HG03575 (cell line): ENCODE results near the gene SIT1.
A peak's percentile ranks its signal among the peaks of the same experiment; 100 is the strongest.
"Not testable (repeated sequence)": the region's sequence is repeated elsewhere in the genome, so short reads cannot be mapped to it uniquely, and the experiment has no call there.

Experiments
- ATAC-seq: cut with Tn5 transposase; IDR thresholded peaks from one replicate; pipeline ENCODE4 v1.9.1; 2021; ENCODE audit not compliant: unreplicated experiment, insufficient number of reproducible peaks, low FRiP score; ENCODE audit errors: extremely low read depth

SIT1 gene

GRCh38 chr9:35615981-35616680, 34.6 kb downstream of the SIT1 start:
- no peak for ATAC-seq

- no peak for ATAC-seq
Observed at GRCh38 chr9:35612843-35613242, 37.9 kb downstream of the SIT1 start.

GRCh38 chr9:35612066-35612465, 38.7 kb downstream of the SIT1 start:
- not testable (repeated sequence) for ATAC-seq

GRCh38 chr9:35611230-35611797, 39.4 kb downstream of the SIT1 start:
- no peak for ATAC-seq

DNA sequence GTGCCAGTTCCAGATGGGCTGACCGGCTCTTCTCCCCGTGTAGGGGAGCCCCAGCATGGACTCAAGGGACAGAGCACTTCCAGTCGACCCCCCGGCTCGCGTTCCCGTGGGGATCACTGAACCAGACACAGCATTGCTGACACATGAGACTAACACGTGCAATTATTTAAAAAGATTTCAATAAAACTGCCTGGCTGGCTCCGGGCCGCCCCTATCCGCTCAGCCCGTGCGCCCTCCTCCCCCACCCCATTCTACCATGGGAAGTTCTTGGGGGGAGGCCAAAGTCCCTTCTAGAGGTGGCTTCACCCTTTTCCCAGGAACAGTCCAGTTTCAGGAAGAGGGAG, 40.9 kb downstream of the SIT1 start:
- no peak for ATAC-seq

- ATAC-seq: no peak
Observed at GRCh38 chr9:35609001-35609819, 41.5 kb downstream of the SIT1 start.

- no peak for ATAC-seq
Observed at GRCh38 chr9:35608221-35608620, 42.5 kb downstream of the SIT1 start.

DNA sequence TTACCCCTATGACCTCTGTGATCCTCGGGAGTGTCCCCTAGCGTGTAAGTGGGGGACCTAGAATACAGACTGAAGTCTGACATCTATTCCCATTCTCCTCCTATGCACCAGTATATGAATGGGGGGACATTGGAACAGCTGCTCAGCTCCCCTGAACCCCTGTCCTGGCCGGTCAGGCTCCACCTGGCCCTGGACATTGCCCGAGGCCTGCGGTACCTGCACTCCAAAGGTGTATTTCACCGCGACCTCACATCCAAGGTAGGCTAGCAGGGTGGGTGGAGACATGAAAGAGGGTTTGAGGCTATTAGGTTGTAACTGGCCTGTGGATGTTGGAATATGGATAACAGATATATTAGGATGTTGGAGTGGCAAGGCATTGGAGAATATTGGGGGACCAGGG, 44.0 kb downstream of the SIT1 start:
- ATAC-seq: no peak

GRCh38 chr9:35606138-35606504, 44.6 kb downstream of the SIT1 start:
- no peak for ATAC-seq

GRCh38 chr9:35605351-35606137, 45.2 kb downstream of the SIT1 start:
- ATAC-seq: no peak

DNA sequence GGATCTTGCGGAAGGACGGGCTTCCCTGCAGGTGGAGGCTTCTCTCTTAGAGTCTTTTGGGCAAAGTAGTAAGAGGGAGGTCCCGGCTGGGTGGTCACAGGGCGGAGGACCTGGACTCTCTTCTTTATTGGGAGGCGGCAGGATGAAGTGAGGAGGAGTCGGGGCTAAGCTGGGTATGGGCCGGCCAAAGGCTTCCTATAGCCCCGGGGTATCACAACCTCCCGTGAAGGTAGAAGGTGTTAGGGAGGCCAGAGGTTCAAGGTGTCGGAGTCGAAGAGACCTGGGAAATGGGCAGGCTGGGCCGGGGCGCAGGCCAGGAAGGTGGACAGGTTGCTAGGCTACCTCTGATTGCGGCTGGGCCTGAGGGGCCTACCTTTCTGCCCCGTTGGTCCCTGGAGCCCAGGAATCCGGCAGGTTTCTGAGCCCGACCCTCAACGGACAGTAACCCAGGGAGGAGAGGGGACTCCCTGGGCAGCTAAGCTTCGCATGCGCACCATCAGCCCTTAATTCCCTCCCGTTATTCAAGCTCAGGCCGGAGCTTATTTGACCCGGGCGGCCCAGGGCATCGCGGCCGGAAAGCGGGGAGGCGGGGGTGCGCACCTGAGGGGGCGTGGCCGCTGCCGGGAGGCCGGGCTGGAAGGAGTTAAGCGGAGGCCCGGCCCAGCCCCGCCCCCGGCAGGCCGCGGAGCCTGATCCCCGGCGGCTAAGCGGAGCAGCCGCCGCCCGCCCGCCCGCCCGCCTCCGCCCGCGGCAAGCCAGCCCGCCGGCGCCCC, 46.0 kb downstream of the SIT1 start, which contains the start of gene TESK1:
Gene TESK1, plus strand, starts transcription at position 685 of the 773 bp plus-strand sequence. CDS start 358 bp downstream, outside the sequence.
- no peak for ATAC-seq

DNA sequence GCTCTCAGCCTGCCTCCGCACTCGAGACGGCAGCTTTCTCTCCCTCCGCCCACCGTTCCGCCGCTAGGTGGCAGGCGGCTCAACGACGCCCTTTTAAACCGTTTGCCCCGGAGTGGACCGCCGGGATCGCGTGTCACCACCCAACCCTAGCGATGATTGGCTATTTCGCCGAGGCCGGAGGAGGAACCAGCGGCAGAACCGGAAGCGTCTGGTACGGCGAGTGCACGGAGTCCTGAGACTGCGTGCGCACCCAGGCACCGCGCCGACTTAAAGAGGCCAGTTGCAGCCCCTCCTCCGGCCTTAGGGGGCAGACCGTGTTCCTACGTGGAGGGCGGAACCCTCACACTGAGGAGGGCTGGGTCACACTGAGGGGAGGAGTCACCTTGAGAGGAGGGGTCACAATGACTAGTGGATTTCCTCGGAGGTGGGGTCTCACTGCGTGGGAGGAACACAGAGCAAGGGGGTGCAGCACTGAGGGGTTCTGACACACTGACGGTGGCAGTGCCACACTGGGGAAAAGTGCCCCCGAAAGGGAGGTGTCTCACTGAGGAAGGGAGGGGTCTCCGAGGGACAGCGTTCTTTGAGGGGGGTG, 46.6 kb downstream of the SIT1 start:
- ATAC-seq: peak; percentile 59

GRCh38 chr9:35603506-35603985, 47.2 kb downstream of the SIT1 start:
- ATAC-seq: no peak

- ATAC-seq: no peak
Observed at GRCh38 chr9:35599763-35600604, 50.7 kb downstream of the SIT1 start.
